Measurements from ENCODE around the gene TOP3B.

The TOP3B gene

DNA sequence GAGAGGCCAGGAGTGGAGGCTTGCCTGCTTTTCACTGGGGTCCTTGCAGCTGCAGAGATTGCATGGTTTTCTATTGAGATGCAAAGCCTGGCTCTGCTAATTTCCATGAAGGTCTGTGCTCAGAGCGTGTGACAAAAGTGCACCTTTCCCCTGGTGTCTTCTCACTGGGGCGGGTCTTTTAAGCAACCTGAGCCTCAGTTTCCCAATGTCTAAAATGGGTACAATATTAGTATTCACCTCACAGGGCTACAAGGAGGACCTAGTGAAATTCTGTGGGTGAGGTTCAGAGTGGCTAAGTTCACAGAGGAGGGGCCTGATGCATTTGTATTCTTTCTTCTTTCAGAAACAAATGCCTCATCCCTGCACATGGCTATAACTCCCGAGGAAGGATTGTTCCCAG lies 50.2 kb downstream of the TOP3B start:
- DNase-seq (ENCODE audit: low read depth): no peak
- TF ChIP-seq, protein P1, sequence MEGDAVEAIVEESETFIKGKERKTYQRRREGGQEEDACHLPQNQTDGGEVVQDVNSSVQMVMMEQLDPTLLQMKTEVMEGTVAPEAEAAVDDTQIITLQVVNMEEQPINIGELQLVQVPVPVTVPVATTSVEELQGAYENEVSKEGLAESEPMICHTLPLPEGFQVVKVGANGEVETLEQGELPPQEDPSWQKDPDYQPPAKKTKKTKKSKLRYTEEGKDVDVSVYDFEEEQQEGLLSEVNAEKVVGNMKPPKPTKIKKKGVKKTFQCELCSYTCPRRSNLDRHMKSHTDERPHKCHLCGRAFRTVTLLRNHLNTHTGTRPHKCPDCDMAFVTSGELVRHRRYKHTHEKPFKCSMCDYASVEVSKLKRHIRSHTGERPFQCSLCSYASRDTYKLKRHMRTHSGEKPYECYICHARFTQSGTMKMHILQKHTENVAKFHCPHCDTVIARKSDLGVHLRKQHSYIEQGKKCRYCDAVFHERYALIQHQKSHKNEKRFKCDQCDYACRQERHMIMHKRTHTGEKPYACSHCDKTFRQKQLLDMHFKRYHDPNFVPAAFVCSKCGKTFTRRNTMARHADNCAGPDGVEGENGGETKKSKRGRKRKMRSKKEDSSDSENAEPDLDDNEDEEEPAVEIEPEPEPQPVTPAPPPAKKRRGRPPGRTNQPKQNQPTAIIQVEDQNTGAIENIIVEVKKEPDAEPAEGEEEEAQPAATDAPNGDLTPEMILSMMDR (IDR thresholded peaks at IDR 0.05; ENCODE audit: low read depth, low read length, missing control alignments): no peak
- no peak overlapping the region for H3K4me3 ChIP-seq (ENCODE audit: low read depth, low read length)
- in situ Hi-C loops (cut with HindIII; ENCODE audit: low sequenced_read_pairs): loop anchor here (25.0 kb wide), 2 partner anchors 105 to 1305 kb away; no protein-coding TSS in a partner anchor

DNA sequence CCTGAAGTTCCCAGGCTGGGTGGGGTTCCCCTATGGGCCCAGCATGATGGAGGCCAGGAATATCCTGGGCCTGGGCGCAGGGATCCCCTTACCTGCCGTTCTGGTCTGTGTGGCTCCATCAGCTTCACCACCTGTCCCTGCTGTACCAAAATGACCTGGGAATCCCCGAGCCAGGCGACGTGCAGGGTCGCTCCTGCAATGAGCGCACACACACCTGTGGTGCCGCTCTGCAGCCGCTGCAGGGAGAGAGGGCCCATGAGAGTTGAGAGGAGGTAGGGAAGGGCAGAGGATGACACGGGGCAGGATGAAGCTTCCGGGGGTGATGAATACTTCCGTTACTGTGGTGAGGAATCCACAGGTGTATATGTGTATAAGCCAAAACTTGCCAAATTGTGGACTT lies 51.5 kb downstream of the TOP3B start:
- in situ Hi-C loops (cut with HindIII; ENCODE audit: low sequenced_read_pairs): loop anchor here (25.0 kb wide), 2 partner anchors 106 to 1306 kb away; no protein-coding TSS in a partner anchor
- no peak for DNase-seq (ENCODE audit: low read depth)
- TF ChIP-seq, protein P1 (IDR thresholded peaks at IDR 0.05; ENCODE audit: low read depth, low read length, missing control alignments): no peak
- no peak overlapping the region for H3K4me3 ChIP-seq (ENCODE audit: low read depth, low read length)

DNA sequence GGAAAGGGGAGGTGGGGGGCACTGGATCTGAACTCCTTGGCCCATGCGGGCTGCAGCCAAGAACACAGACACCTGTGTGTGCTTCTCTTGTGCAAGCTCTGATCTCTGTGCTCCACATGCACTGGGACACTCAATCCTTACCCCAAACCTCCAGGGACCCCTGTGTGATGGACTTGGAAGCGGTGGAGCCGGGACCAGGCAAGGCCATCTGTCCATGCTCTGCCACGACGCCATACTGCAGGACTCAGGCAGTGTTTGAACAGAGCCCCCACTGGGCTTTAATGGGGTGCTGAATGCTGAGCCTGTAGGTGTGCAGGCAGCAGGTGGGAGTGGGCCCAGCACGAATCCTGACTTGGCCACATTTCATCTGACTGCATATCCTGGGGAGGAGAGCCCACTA lies 53.3 kb downstream of the TOP3B start:
- TF ChIP-seq, protein P1 (IDR thresholded peaks at IDR 0.05; ENCODE audit: low read depth, low read length, missing control alignments): no peak
- no peak for DNase-seq (ENCODE audit: low read depth)
- H3K4me3 ChIP-seq (ENCODE audit: low read depth, low read length): no peak overlapping the region
- in situ Hi-C loops (cut with HindIII; ENCODE audit: low sequenced_read_pairs): loop anchor here (10.0 to 25.0 kb wide), 3 partner anchors 108 to 1308 kb away; no protein-coding TSS in a partner anchor

DNA sequence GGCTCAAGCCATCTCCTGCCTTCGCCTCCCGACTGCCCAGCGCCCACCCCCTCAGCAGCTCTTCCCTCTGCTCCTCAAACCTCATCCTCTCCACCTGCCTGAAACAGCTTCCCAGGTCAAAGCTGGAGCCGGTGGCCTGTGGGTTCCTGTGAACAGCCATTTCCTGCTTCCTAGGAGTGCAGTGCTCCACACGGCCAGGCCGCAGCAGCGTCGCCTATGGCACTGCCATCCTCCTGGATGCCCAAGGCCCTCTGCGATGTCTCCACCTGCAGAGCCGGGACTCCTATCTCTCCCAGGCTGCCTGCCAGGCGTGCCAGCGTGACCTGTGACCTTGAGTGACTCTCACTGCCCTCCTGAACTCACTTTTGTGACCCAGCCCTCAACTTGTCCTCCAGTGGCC lies 54.5 kb downstream of the TOP3B start:
- no peak for DNase-seq (ENCODE audit: low read depth)
- in situ Hi-C loops (cut with HindIII; ENCODE audit: low sequenced_read_pairs): loop anchor here (10.0 to 25.0 kb wide), 3 partner anchors 109 to 1309 kb away; no protein-coding TSS in a partner anchor
- no peak overlapping the region for H3K4me3 ChIP-seq (ENCODE audit: low read depth, low read length)
- TF ChIP-seq, protein P1 (IDR thresholded peaks at IDR 0.05; ENCODE audit: low read depth, low read length, missing control alignments): no peak

DNA sequence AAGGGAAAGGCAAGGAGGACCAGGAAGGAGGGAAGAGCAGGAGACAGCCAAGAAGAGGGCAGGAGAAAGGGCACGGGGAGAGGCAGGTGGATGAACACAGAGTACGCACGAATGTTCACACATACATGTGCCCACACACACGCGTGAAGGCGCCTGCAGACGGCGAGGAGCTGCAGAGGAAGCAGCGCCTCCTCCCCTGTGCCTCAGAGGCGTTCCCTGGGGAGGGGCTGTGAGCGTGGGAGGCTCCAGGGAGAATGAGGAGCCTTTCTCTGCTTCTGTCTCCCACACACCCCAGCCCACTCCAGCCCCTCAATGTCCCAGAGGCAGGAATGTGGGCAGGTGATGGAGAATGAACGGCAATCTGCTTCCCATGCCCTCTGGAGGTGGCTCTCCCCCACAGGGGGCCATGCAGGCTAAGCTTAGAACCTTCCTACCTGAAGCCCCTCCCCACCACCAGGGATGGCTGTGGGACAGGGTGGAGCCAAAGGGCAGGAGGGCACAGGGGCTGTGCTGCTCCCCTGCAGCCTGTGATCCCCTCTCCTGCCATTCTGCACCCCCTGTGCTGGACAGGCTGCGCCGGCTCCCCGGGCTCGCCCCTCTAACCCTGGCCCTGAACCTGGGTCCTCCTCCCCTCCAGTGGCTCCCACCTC lies 55.3 kb downstream of the TOP3B start:
- no peak for DNase-seq (ENCODE audit: low read depth)
- H3K4me3 ChIP-seq (ENCODE audit: low read depth, low read length): no peak overlapping the region
- in situ Hi-C loops (cut with HindIII; ENCODE audit: low sequenced_read_pairs): loop anchor here (10.0 to 25.0 kb wide), 3 partner anchors 110 to 1310 kb away; no protein-coding TSS in a partner anchor
- TF ChIP-seq, protein P1 (IDR thresholded peaks at IDR 0.05; ENCODE audit: low read depth, low read length, missing control alignments): no peak

DNA sequence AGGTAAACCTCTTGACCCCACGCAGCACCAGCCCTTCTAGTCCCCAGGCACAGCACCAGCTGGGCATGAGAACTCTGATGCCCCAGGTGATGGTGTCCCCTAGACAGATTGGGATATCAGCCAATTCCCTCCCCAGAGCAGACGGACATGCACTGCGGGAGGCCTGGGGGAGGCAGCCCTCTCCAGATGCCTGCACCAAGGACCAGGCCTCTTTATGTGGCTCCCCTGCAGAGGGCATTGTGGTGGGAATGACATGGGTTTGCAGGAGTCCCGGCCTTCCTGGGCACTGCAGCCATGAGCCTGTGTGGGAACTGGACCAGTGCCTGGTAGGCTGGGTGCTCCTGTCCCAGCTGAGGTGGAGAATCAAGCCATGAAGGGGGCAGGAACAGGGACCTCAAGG lies 55.9 kb downstream of the TOP3B start:
- no peak overlapping the region for H3K4me3 ChIP-seq (ENCODE audit: low read depth, low read length)
- TF ChIP-seq, protein P1 (IDR thresholded peaks at IDR 0.05; ENCODE audit: low read depth, low read length, missing control alignments): no peak
- DNase-seq (ENCODE audit: low read depth): no peak
- in situ Hi-C loops (cut with HindIII; ENCODE audit: low sequenced_read_pairs): loop anchor here (10.0 to 25.0 kb wide), 3 partner anchors 111 to 1311 kb away; no protein-coding TSS in a partner anchor

Data from astrocyte of the cerebellum (primary cell).